Lower leg skin (tissue), 3 donors: ENCODE data around the gene CLSTN1.

Experiments
- POLR2A ChIP-seq, 2 donors: fragments of 450-650 bp; IDR thresholded peaks; one replicate each; pipeline ENCODE4 v1.6.1; 2016 to 2017; ENCODE audit warnings: antibody characterized with exemption in 2 of 2, mild to moderate bottlenecking in 1 of 2, moderate library complexity in 1 of 2
- TF ChIP-seq, protein P1 (sequence below), 3 donors: fragments of 450-650 bp; IDR thresholded peaks; one replicate each; pipeline ENCODE4 v1.5.1; 2016; ENCODE audit warnings: antibody characterized with exemption in 3 of 3, mild to moderate bottlenecking in 3 of 3, moderate library complexity in 2 of 3

DNA sequence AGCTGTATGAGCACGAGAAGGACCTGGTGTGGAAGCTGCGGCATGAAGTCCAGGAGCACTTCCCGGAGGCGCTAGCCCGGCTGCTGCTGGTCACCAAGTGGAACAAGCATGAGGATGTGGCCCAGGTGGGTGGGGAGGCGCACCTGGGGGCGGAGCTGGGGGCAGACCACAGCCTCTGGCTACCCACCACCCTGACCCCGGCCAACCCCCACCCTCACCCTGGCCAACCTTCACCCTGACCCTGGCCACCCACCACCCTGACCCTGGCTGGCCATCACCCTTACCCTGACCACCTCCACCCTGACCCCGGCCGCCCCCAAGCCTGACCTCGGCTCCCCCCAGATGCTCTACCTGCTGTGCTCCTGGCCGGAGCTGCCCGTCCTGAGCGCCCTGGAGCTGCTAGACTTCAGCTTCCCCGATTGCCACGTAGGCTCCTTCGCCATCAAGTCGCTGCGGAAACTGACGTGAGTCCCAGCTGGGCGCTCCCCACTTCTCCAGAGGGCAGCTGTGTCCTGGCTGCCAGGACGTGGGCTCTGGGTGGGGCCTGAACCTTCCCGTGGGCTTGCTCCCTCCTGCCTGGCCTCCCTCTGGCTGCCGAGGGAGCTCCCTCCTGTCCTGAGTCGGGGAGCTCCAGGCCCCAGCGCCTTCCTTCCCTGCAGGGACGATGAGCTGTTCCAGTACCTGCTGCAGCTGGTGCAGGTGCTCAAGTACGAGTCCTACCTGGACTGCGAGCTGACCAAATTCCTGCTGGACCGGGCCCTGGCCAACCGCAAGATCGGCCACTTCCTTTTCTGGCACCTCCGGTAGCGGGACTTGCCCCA is 102.8 kb downstream of the CLSTN1 start:
- TF ChIP-seq, protein P1, sequence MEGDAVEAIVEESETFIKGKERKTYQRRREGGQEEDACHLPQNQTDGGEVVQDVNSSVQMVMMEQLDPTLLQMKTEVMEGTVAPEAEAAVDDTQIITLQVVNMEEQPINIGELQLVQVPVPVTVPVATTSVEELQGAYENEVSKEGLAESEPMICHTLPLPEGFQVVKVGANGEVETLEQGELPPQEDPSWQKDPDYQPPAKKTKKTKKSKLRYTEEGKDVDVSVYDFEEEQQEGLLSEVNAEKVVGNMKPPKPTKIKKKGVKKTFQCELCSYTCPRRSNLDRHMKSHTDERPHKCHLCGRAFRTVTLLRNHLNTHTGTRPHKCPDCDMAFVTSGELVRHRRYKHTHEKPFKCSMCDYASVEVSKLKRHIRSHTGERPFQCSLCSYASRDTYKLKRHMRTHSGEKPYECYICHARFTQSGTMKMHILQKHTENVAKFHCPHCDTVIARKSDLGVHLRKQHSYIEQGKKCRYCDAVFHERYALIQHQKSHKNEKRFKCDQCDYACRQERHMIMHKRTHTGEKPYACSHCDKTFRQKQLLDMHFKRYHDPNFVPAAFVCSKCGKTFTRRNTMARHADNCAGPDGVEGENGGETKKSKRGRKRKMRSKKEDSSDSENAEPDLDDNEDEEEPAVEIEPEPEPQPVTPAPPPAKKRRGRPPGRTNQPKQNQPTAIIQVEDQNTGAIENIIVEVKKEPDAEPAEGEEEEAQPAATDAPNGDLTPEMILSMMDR (IDR thresholded peaks at IDR 0.05): no peak
- no peak for TF ChIP-seq POLR2A (IDR thresholded peaks at IDR 0.05)
